ENCODE results near the gene BAHCC1. TPM values are rescaled to one million over a fixed set of nuclear protein-coding genes. Genes with fewer than 3 reads are reported as not detected.

BAHCC1 gene
- total RNA-seq, 1 donor from 2014 or later: 3.4 TPM

- Histone ChIP-seq H4K20me1 (ENCODE audit: low read depth) (peaks cover 52% of the 10 kb centered on the region), H3K9ac (peak overlapping the region; percentile 93), H3K27me3 (peaks cover 24% of the 10 kb centered on the region), H2AFZ (replicated peaks) (no peak overlapping the region), H3K4me3 (peak overlapping the region; percentile 98), H3K36me3 (no peaks in the 10 kb centered on the region), H3K9me3 (ENCODE audit: low read depth) (no peaks in the 10 kb centered on the region), H3K4me1 (peaks cover 23% of the 10 kb centered on the region), H3F3A (ENCODE audit: low read depth) (peaks cover 76% of the 10 kb centered on the region), H3K4me2 (peak overlapping the region; percentile 97), H3K27ac (no peak overlapping the region), H3K79me2 (ENCODE audit: low read depth) (peaks cover 47% of the 10 kb centered on the region)
- TF ChIP-seq EZH2 (IDR thresholded peaks at IDR 0.05): no peak
- TF ChIP-seq CTCF (IDR thresholded peaks at IDR 0.05): no peak
- no peak for TF ChIP-seq EZH2phosphoT487 (IDR thresholded peaks at IDR 0.05)
- H3K27ac Mint-ChIP-seq: peak overlapping the region; percentile 96
- H3K4me3 Mint-ChIP-seq: peak overlapping the region; percentile 98
- peaks cover 47% of the 10 kb centered on the region for H3K4me1 Mint-ChIP-seq
- peaks cover 10% of the 10 kb centered on the region for H3K9me3 Mint-ChIP-seq
- DNase-seq (ENCODE audit: low spot score): no peak
- peaks cover 45% of the 10 kb centered on the region for H3K27me3 Mint-ChIP-seq (ENCODE audit: insufficient read depth, low read depth)
- H3K36me3 Mint-ChIP-seq: peaks cover 39% of the 10 kb centered on the region
These were observed 116.2 kb downstream of the BAHCC1 start for GRCh38 chr17:81511554-81511803.

GRCh38 chr17:81511804-81512561, 116.7 kb downstream of the BAHCC1 start:
- Histone ChIP-seq H3K9me3 (ENCODE audit: low read depth) (no peaks in the 10 kb centered on the region), H3K27me3 (peaks cover 29% of the 10 kb centered on the region), H3K4me1 (peaks cover 23% of the 10 kb centered on the region), H3K36me3 (no peaks in the 10 kb centered on the region), H3K4me2 (peak overlapping the region; percentile 97), H3K27ac (peak overlapping the region; percentile 84), H3F3A (ENCODE audit: low read depth) (peaks cover 80% of the 10 kb centered on the region), H4K20me1 (ENCODE audit: low read depth) (peaks cover 56% of the 10 kb centered on the region), H3K79me2 (ENCODE audit: low read depth) (peaks cover 47% of the 10 kb centered on the region), H3K9ac (peak overlapping the region; percentile 93), H2AFZ (replicated peaks) (no peak overlapping the region), H3K4me3 (peak overlapping the region; percentile 98)
- Mint-ChIP-seq H3K4me3 (peak overlapping the region; percentile 98), H3K4me1 (peaks cover 50% of the 10 kb centered on the region), H3K36me3 (peaks cover 39% of the 10 kb centered on the region), H3K27me3 (ENCODE audit: insufficient read depth, low read depth) (peaks cover 43% of the 10 kb centered on the region), H3K27ac (peak overlapping the region; percentile 96), H3K9me3 (peaks cover 10% of the 10 kb centered on the region)
- TF ChIP-seq EZH2 (IDR thresholded peaks at IDR 0.05) (no peak), EZH2phosphoT487 (IDR thresholded peaks at IDR 0.05) (no peak)
- no peak for DNase-seq (ENCODE audit: low spot score)

GRCh38 chr17:81512562-81513371, 117.5 kb downstream of the BAHCC1 start, which contains the start of gene ACTG1:
ACTG1 (minus strand) TSS chr17:81512799; CDS start chr17:81512354, 445 bp downstream.
- Mint-ChIP-seq H3K9me3 (peaks cover 8% of the 10 kb centered on the region), H3K36me3 (peaks cover 37% of the 10 kb centered on the region), H3K4me3 (peak within 1 kb of the TSS; percentile 98), H3K4me1 (peaks cover 49% of the 10 kb centered on the region), H3K27ac (peak within 1 kb of the TSS; percentile 98), H3K27me3 (ENCODE audit: insufficient read depth, low read depth) (peaks cover 41% of the 10 kb centered on the region)
- Histone ChIP-seq H3K4me3 (peak within 1 kb of the TSS; percentile 98), H3K4me1 (peaks cover 23% of the 10 kb centered on the region), H3K4me2 (peak within 1 kb of the TSS; percentile 99), H3K9ac (peak within 1 kb of the TSS; percentile 93), H4K20me1 (ENCODE audit: low read depth) (peaks cover 64% of the 10 kb centered on the region), H3F3A (ENCODE audit: low read depth) (peaks cover 76% of the 10 kb centered on the region), H3K27me3 (peaks cover 37% of the 10 kb centered on the region), H3K27ac (peak within 1 kb of the TSS; percentile 84), H3K36me3 (no peaks in the 10 kb centered on the region), H3K9me3 (ENCODE audit: low read depth) (no peaks in the 10 kb centered on the region), H3K79me2 (ENCODE audit: low read depth) (peaks cover 47% of the 10 kb centered on the region), H2AFZ (replicated peaks) (no peak within 1 kb of the TSS)
- peak; percentile 97 for DNase-seq (ENCODE audit: low spot score)
- TF ChIP-seq EZH2 (IDR thresholded peaks at IDR 0.05) (no peak), EZH2phosphoT487 (IDR thresholded peaks at IDR 0.05) (no peak), CTCF (IDR thresholded peaks at IDR 0.05) (no peak)

All from neural progenitor cell (in vitro differentiated cells).